ENCODE data around the gene GRIN2D. TPM values are rescaled to one million over a fixed set of nuclear protein-coding genes. Genes with fewer than 3 reads are reported as not detected.

The GRIN2D gene
- total RNA-seq, 6 experiments from 2014 or later: 0.09 to 0.29 (median 0.22) TPM

GRCh38 chr19:48424694-48425219, 31.3 kb downstream of the GRIN2D start:
- H3K9me3 ChIP-seq: no peaks in the 10 kb centered on the region
- H3K27me3 ChIP-seq: no peaks in the 10 kb centered on the region
- no peak for TF ChIP-seq POLR2A (IDR thresholded peaks at IDR 0.05)
- TF ChIP-seq CTCF (IDR thresholded peaks at IDR 0.05): no peak
- H3K36me3 ChIP-seq: no peaks in the 10 kb centered on the region
- 32% methylated on average over 7 of the region's 8 CpGs for WGBS (ENCODE audit: insufficient coverage, low coverage, low lambda C conversion rate, missing lambda C conversion rate)
- ATAC-seq: peak; percentile 46 to 79 (median 73)
- no peaks in the 10 kb centered on the region for H3K4me1 ChIP-seq
- intact Hi-C loops (cut with DNase I): no loop called here
- peak overlapping the region in 1 of 3 donors; percentile 27 for H3K27ac ChIP-seq
- H3K4me3 ChIP-seq: no peak overlapping the region
- DNase-seq: no peak

GRCh38 chr19:48428670-48429069, 35.2 kb downstream of the GRIN2D start:
- Histone ChIP-seq H3K9me3 (no peaks in the 10 kb centered on the region), H3K27me3 (no peaks in the 10 kb centered on the region), H3K27ac (no peak overlapping the region), H3K36me3 (no peaks in the 10 kb centered on the region), H3K4me1 (no peaks in the 10 kb centered on the region), H3K4me3 (no peak overlapping the region)
- ATAC-seq (no peak), DNase-seq (no peak)
- 100% methylated on average over 1 of the region's 1 CpG for WGBS (ENCODE audit: insufficient coverage, low coverage, low lambda C conversion rate, missing lambda C conversion rate)
- TF ChIP-seq CTCF (IDR thresholded peaks at IDR 0.05) (no peak), POLR2A (IDR thresholded peaks at IDR 0.05) (no peak)
- intact Hi-C loops (cut with DNase I): no loop called here

GRCh38 chr19:48433337-48433736, 39.9 kb downstream of the GRIN2D start:
- no peaks in the 10 kb centered on the region for H3K27me3 ChIP-seq
- H3K4me3 ChIP-seq: no peak overlapping the region
- no peak for TF ChIP-seq CTCF (IDR thresholded peaks at IDR 0.05)
- TF ChIP-seq POLR2A (IDR thresholded peaks at IDR 0.05): no peak
- DNase-seq (no peak), ATAC-seq (no peak)
- H3K4me1 ChIP-seq: no peaks in the 10 kb centered on the region
- H3K36me3 ChIP-seq: no peaks in the 10 kb centered on the region
- H3K27ac ChIP-seq: no peak overlapping the region
- intact Hi-C loops (cut with DNase I): no loop called here
- 74% methylated on average over 3 of the region's 8 CpGs for WGBS (ENCODE audit: insufficient coverage, low coverage, low lambda C conversion rate, missing lambda C conversion rate)
- H3K9me3 ChIP-seq: no peaks in the 10 kb centered on the region

GRCh38 chr19:48436586-48436985, 43.1 kb downstream of the GRIN2D start:
- H3K27me3 ChIP-seq: no peaks in the 10 kb centered on the region
- H3K27ac ChIP-seq: no peak overlapping the region
- H3K36me3 ChIP-seq: no peaks in the 10 kb centered on the region
- H3K9me3 ChIP-seq: no peaks in the 10 kb centered on the region
- TF ChIP-seq CTCF (IDR thresholded peaks at IDR 0.05) (no peak), POLR2A (IDR thresholded peaks at IDR 0.05) (no peak)
- 72% methylated on average over 3 of the region's 5 CpGs for WGBS (ENCODE audit: insufficient coverage, low coverage, low lambda C conversion rate, missing lambda C conversion rate)
- intact Hi-C loops (cut with DNase I): no loop called here
- H3K4me3 ChIP-seq: no peak overlapping the region
- DNase-seq (no peak), ATAC-seq (no peak)
- no peaks in the 10 kb centered on the region for H3K4me1 ChIP-seq
